OCI-LY3 (cell line): ENCODE results near the gene KIF1A.

Experiments used
- EZH2phosphoT487 ChIP-seq: fragments of 200-600 bp; shearing (Covaris generic); IDR thresholded peaks from 2 replicates; pipeline ENCODE4 v1.6.1; 2018; ENCODE audit warnings: antibody characterized with exemption, mixed run types, low read depth
- TF ChIP-seq, protein P1 (sequence below): fragments of 200-600, 300-600 bp; sonication (generic); IDR thresholded peaks from 2 replicates; pipeline ENCODE4 v1.5.1; 2014; ENCODE audit warnings: antibody characterized with exemption, low read length, low read depth

DNA sequence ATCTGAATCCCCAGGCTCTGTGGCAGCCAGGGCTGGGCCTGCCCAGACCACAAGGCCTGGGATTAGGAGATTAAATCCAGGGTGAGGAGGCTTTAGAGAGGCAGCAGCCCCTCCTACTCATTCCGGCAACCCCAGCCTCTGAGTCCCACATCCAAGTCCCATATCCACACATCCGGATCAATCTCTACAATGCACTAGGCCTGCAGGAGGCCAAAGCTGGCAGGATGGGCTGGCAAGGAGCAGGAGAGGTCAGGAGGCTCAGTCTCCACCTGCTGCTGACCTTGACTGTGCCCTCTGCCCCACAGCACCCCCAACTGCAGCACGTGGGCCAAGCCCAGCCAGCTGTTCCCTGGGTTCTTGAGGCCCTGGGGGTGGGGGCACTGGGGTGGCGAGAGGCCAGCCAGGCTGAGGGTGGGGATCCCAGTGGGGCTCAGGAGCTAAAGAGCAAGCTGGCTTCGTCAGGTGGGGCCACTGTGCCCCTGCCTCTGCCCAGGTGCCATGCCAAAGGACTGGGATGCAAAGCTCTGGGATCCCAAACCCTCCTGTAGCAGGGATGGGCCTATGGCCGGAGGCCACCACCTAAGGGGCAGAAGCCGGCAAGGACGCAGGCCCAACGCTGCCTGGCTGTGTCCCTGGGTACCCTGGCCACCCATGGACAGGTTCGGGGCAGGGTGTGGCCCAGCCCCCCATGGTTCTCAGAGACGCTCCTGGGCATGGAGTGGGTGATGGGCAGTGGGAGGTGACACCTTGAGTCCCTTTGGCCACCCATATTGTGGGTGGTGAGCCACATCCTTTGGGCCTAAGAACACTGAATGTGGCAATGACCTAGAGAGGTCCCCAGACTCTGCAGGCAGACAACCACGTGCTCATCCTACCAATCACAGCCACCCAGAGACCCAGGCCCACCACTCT, 3.2 kb downstream of the KIF1A start:
- TF ChIP-seq, protein P1, sequence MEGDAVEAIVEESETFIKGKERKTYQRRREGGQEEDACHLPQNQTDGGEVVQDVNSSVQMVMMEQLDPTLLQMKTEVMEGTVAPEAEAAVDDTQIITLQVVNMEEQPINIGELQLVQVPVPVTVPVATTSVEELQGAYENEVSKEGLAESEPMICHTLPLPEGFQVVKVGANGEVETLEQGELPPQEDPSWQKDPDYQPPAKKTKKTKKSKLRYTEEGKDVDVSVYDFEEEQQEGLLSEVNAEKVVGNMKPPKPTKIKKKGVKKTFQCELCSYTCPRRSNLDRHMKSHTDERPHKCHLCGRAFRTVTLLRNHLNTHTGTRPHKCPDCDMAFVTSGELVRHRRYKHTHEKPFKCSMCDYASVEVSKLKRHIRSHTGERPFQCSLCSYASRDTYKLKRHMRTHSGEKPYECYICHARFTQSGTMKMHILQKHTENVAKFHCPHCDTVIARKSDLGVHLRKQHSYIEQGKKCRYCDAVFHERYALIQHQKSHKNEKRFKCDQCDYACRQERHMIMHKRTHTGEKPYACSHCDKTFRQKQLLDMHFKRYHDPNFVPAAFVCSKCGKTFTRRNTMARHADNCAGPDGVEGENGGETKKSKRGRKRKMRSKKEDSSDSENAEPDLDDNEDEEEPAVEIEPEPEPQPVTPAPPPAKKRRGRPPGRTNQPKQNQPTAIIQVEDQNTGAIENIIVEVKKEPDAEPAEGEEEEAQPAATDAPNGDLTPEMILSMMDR = no peak
- TF ChIP-seq EZH2phosphoT487 = no peak
